Cerebellar nuclear complex (tissue), 1 donor: ENCODE data around the gene ZFC3H1.

Experiments used
- DNase-seq, 2 experiments: peaks; one replicate each; lab custom pipeline; 2025; lab: John Stamatoyannopoulos, UW

The ZFC3H1 gene

GRCh38 chr12:71684081-71684480 lies 20.4 kb upstream of the ZFC3H1 start:
- DNase-seq = no peak

DNA sequence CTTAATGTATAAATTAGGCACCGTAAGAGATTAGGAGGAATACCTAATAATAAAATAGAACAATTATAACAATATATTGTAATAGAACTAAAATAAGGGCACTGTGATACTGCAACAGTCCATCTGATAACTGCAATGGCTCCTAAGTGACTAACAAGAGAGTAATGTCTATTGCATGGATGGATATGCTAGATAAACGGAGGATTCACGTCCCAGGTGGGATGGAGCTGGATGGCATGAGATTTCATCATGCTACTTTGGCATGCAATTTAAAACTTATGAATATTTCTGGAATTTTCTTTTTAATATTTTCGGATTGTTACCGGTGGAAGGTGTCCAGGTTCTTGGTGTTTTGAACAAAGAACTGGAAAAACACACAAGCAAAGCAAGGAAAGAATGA lies 20.0 kb upstream of the ZFC3H1 start:
- DNase-seq = no peak

GRCh38 chr12:71682466-71682865 lies 18.8 kb upstream of the ZFC3H1 start:
- DNase-seq = no peak

GRCh38 chr12:71671816-71672215 lies 8.2 kb upstream of the ZFC3H1 start:
- no peak for DNase-seq

GRCh38 chr12:71671311-71671710 lies 7.7 kb upstream of the ZFC3H1 start:
- no peak for DNase-seq

GRCh38 chr12:71666259-71666658 lies 2.6 kb upstream of the ZFC3H1 start:
- DNase-seq = no peak

DNA sequence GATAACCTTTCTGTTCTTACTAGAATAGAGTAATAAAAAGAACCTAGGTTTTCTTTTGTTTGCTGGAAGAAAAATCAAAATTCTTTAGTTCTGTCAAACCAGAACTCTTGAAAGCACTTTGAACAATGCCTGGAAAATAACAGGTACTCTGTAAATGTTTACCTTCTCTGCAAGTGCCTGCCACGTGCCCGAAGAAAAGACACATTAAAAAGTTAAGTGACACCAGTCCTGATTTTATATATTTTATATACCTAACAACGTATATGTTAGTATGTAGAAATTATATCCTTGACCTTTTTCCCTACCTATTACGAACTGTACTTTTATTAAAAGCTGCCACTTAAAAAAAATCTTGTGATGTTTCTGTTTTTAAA lies 1.4 kb upstream of the ZFC3H1 start:
- DNase-seq = no peak

DNA sequence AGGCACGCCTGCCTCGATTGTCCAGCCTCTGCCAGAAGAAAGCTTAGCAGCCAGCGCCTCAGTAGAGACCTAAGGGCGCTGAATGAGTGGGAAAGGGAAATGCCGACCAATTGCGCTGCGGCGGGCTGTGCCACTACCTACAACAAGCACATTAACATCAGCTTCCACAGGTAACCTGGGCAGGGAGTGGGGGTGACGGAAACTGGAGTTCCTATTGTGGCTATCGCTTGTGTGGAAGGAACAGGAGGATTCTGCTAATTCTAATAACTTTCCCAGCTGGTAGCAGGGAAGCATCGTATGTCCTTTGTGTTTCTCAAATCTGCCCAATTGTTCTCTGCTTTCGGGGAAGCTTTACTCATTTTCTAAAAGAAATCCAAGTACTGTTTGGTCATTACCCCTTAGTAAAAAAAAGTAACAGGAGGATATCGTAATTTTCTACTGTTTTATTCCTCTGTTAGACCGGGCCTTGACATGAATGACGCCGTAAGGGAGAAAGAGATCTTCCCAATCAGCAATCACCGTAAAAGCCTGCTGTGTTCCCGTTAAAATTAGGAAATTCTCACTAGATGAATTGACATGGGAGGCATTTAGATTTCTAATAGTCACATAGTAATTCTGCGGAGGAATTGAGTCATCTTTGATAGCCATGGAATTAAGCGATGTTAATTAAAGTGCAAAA lies 902 bp upstream of the ZFC3H1 start:
- no peak for DNase-seq

- DNase-seq = no peak
Observed at GRCh38 chr12:71662849-71663560, 643 bp downstream of the ZFC3H1 start.

DNA sequence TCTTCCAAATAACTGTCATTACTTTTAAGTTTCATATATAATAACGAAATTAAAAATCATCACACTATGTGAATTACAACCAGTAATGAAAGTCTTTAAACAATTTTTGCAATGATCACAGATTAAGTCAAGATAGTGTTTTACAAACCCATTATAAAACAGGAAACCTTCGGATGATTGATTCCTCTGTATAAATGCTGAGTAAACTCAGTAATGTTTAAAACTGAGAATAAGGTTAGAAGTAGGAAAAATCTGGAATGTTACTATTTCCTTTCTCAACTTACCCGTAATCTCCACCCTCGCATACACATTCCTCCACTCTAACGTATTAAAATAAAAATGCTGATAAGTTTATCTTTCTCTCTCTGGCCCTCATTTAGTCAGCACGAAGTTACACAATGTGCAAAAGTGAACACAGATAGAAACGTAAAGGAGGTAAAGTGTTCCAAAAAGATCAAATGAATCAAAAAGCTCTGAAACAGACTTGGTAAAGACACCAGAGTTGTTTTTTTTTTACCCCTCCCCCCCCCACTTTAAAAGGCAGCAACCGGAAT lies 1.6 kb downstream of the ZFC3H1 start:
- no peak for DNase-seq

- DNase-seq = no peak
Observed at GRCh38 chr12:71656740-71657139, 6.9 kb downstream of the ZFC3H1 start.

DNA sequence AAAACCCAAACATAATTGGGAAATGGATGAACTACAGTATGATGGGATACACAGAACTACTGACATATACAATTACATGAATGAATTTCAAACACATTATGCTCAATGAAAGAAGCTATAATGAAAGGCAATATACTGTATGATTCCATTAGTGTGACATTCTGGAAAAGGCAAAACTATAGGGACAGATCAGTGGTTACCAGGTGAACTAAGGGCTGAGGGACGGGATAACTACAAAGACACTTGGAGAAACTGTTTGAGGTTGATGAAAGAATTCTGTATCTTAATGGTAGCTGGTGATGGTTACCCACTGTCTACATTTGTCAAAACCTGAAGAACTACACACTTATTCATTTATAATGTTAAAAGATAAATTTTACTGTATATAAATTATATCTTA lies 7.7 kb downstream of the ZFC3H1 start:
- DNase-seq = no peak

DNA sequence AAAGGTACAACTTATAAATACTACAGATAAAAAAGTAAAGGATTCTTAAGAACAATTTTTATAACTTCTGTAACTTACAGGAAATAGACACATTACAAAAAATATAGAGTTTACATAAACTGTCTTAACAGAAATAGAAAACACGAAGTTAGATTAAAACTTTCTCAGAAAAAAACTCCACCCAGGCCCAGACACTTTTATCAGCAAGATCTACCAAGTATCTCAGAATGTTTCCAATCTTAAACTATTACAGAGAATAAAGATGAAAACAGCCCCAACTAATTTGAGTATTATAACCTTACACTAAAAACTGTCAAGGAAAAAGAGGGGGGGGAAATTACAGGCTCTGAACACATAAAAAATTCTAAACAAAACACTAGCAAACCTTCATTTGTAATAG lies 8.2 kb downstream of the ZFC3H1 start:
- DNase-seq = no peak

GRCh38 chr12:71654200-71654599 lies 9.4 kb downstream of the ZFC3H1 start:
- DNase-seq = no peak

- no peak for DNase-seq
Observed at GRCh38 chr12:71653137-71653536, 10.5 kb downstream of the ZFC3H1 start.

DNA sequence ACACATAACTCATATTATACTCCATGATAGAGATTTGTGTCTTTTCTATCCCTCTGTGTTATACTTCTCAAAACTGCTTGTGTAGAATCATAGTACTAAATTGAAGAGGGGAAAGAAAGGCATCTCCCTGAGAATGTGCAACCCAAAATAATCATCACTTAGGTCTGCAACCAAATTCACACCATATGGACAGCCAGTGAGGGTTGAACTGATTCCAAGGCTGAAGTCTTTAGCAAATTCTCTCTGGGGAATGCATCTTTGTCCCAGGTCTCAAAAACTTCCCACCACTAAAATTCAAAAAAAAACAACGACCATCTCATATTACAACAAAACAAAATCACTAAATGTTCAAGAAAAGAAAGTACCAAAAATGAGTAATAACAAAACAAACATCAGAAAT lies 11.0 kb downstream of the ZFC3H1 start:
- DNase-seq = no peak

GRCh38 chr12:71649401-71649800 lies 14.2 kb downstream of the ZFC3H1 start:
- no peak for DNase-seq

GRCh38 chr12:71648537-71648936 lies 15.1 kb downstream of the ZFC3H1 start:
- DNase-seq = no peak

- no peak for DNase-seq
Observed at GRCh38 chr12:71646512-71646911, 17.1 kb downstream of the ZFC3H1 start.

DNA sequence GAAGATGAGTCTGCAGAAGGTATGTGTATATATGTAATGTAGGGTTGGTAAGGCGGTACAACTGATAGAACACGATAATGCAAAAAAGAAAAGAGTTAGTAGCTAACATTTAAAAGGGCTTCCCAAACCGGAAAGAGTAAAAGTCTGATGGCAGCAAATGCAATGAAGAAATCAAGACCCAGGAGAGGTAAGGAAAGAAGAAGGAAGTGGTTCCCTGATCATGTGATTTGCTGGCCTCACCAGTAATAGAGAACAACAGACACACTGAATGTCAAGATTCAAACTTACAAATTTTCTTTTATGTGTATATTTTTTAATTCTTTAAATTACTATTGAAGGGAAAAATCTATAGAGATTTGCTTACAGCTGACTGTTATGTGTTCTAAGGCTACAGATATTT lies 18.4 kb downstream of the ZFC3H1 start:
- no peak for DNase-seq

DNA sequence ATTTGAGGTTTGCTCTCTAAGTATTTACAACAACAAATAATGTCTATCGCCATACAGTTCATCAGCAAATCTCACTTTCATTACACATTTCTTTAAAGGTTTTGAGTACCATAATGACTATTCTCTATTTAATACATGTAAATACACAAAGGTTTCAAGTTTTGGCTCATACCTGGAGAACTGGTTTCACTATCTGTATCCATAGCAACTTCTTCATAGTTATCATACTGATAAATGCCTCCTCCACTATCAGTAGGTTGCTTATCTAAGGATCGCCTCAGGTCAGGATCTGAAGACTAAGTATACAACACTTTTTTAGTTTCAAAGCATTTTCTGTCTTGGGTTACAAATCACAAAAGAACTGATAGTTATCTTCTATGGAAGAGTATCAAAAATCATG lies 21.4 kb downstream of the ZFC3H1 start:
- no peak for DNase-seq

GRCh38 chr12:71641390-71641789 lies 22.3 kb downstream of the ZFC3H1 start:
- DNase-seq = no peak

DNA sequence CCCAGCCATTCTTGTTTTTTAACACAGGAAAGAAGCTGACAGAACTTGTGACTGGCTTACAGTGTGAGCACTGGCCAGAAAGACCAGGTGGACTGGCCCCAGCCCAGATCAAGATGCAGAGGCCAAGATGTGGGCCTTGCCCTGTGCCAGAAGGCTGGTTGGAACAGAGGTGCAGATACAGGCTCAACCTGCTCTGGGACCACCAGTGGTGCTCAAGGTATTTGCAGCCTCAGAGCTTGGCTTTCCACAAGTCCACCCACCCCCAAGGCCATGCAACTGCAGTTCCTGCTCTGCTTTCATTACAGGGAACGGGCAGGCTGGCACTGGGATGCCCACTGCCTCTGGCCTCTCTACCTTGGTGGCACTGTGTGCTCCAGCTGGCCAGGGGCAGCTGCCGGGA lies 23.3 kb downstream of the ZFC3H1 start:
- no peak for DNase-seq

DNA sequence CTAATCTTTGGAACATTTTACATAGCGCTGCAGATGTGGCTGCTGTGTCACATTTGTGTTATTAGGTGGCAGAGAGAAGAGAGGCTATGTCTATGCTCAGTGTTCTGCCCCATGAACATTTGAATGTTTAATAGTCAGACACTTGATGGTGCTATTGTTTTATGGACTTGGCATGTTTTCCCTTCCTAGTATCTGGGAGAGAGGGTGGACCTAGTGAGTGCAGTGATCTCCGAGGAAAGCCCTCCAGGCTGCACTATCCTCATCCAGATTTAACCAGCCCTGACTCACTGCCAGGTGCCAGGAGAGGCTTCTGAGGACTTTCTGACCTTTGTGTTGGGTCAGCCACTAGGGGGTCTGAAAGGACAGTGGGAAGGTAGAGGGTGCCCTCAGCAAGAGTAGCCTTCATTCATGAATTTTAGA lies 24.3 kb downstream of the ZFC3H1 start:
- DNase-seq = no peak
